MCF 10A (cell line): ENCODE results near the gene ADGRD1. TPM values are rescaled to one million over a fixed set of nuclear protein-coding genes. Genes with fewer than 3 reads are reported as not detected.
A peak's percentile ranks its signal among the peaks of the same experiment; 100 is the strongest.

Experiments
- BruUV-seq: library from RNA; stranded (reverse); fragments of 400-500 nt; replicated peaks from 2 replicates; lab custom pipeline; 2021; lab: Mats Ljungman, UMichigan
- CTCF ChIA-PET: fragments of 300-600 bp; sonication (Branson Sonifier 250); formaldehyde crosslinking; extraction: SDS; loops from one replicate; lab custom pipeline; 2021; ENCODE audit warnings: antibody characterized with exemption, inconsistent platforms; lab: Yijun Ruan, JAX
- POLR2A ChIA-PET: fragments of 300-600, 350-650 bp; sonication (Branson Sonifier 250); formaldehyde crosslinking; extraction: SDS; loops from one replicate; lab custom pipeline; 2020; ENCODE audit warnings: antibody characterized with exemption, inconsistent platforms; lab: Yijun Ruan, JAX
- DNase-seq: peaks from one replicate; pipeline ENCODE4 v3.0.0-alpha.2; 2018; ENCODE audit not compliant: unreplicated experiment
- H3K27ac Mint-ChIP-seq: one replicate; pipeline ENCODE4 v1.8.0; 2022; ENCODE audit warnings: mild to moderate bottlenecking, low read depth, mixed read lengths; ENCODE audit not compliant: unreplicated experiment
- H3K27me3 Mint-ChIP-seq: one replicate; pipeline ENCODE4 v1.8.0; 2022; ENCODE audit warnings: mixed read lengths; ENCODE audit not compliant: insufficient read depth, unreplicated experiment
- H3K36me3 Mint-ChIP-seq: one replicate; pipeline ENCODE4 v1.8.0; 2022; ENCODE audit warnings: mild to moderate bottlenecking, moderate library complexity, mixed read lengths; ENCODE audit not compliant: insufficient read depth, unreplicated experiment
- H3K4me1 Mint-ChIP-seq: one replicate; pipeline ENCODE4 v1.8.0; 2022; ENCODE audit warnings: mixed read lengths; ENCODE audit not compliant: insufficient read depth, unreplicated experiment
- H3K4me3 Mint-ChIP-seq: one replicate; pipeline ENCODE4 v1.8.0; 2022; ENCODE audit warnings: mild to moderate bottlenecking, moderate library complexity, mixed read lengths; ENCODE audit not compliant: unreplicated experiment
- H3K9me3 Mint-ChIP-seq: one replicate; pipeline ENCODE4 v1.8.0; 2022; ENCODE audit warnings: mixed read lengths; ENCODE audit not compliant: unreplicated experiment
- CTCF ChIP-seq: fragments of 200-600 bp; IDR thresholded peaks from one replicate; pipeline ENCODE4 v1.8.0; 2022; ENCODE audit warnings: antibody characterized with exemption, mild to moderate bottlenecking; ENCODE audit not compliant: unreplicated experiment
- intact Hi-C: fragments of 100-400 bp; cut with micrococcal nuclease; formaldehyde crosslinking; loops from 2 replicates; pipeline ENCODE4 v1.14.1; 2022
- total RNA-seq: library from RNA; stranded (reverse); gene quantifications from 2 replicates; pipeline ENCODE4 v1.2.3, GENCODE V29; 2022

The ADGRD1 gene
- total RNA-seq, 1 experiment from 2014 or later: 0.68 TPM

DNA sequence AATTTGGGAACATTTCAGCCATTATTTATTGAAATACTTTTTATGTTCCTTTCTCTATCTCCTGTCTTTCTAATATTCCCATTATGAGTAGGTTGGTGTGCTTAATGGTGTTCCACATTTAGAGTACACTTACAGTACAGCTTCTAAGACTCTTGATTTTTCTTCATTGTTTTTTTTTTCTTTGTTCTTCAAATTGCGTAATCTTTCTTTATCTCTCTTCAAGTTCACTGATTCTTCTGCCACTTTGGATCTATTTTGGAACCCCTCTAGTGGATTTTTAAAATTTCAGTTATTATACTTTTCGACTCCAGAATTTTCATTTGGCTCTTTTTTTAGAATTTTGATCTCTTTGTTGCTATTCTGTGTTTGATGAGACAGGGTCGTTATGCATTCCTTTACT is 157.7 kb downstream of the ADGRD1 start:
- BruUV-seq: no TSS peak
- no peaks in the 10 kb centered on the region for H3K36me3 Mint-ChIP-seq
- TF ChIP-seq CTCF: no peak
- H3K4me3 Mint-ChIP-seq: no peak overlapping the region
- POLR2A ChIA-PET: interaction anchor here (1.7 kb wide), 2 partner anchors 28 to 56 kb away, joined by 4 to 8 read pairs; no protein-coding TSS in a partner anchor
- no peaks in the 10 kb centered on the region for H3K9me3 Mint-ChIP-seq
- H3K4me1 Mint-ChIP-seq: peaks cover 18% of the 10 kb centered on the region
- intact Hi-C loops: no loop called here
- CTCF ChIA-PET: interaction anchor here (0.6 to 2.2 kb wide), 4 partner anchors 9 to 673 kb away, joined by 3 to 16 read pairs (median 3); no protein-coding TSS in a partner anchor
- H3K27ac Mint-ChIP-seq: peak overlapping the region; percentile 85
- H3K27me3 Mint-ChIP-seq: no peaks in the 10 kb centered on the region
- DNase-seq: no peak

DNA sequence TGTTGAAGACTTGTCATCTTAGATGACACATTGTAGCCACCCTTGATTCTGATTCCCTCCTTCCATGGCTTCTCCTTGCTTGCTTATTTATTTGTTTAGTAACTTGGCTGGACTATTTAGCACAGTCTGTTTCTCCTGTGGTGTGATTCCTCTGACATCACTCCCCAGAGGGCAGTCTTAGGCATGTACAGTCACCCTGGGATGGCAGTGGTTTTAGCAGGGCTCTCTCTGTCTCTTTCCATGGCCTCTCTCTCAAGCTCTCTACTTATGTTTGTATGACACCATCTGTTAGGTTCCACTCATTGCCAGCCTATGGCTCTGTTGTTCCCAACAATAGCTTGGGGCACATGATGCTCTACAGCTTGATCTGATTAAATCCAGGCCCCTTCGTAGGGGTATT is 158.3 kb downstream of the ADGRD1 start:
- no peaks in the 10 kb centered on the region for H3K9me3 Mint-ChIP-seq
- no peaks in the 10 kb centered on the region for H3K27me3 Mint-ChIP-seq
- H3K4me1 Mint-ChIP-seq: peaks cover 18% of the 10 kb centered on the region
- H3K36me3 Mint-ChIP-seq: no peaks in the 10 kb centered on the region
- peak; percentile 59 for DNase-seq
- peak overlapping the region; percentile 28 for H3K4me3 Mint-ChIP-seq
- CTCF ChIA-PET: interaction anchor here (0.6 to 7.9 kb wide), 9 partner anchors 7 to 360 kb away, joined by 3 to 84 read pairs (median 5); no protein-coding TSS in a partner anchor
- no peak for TF ChIP-seq CTCF
- no TSS peak for BruUV-seq
- intact Hi-C loops: no loop called here
- peak overlapping the region; percentile 85 for H3K27ac Mint-ChIP-seq
- POLR2A ChIA-PET: interaction anchor here (1.4 to 1.7 kb wide), 4 partner anchors 21 to 314 kb away, joined by 4 to 8 read pairs (median 6); no protein-coding TSS in a partner anchor

DNA sequence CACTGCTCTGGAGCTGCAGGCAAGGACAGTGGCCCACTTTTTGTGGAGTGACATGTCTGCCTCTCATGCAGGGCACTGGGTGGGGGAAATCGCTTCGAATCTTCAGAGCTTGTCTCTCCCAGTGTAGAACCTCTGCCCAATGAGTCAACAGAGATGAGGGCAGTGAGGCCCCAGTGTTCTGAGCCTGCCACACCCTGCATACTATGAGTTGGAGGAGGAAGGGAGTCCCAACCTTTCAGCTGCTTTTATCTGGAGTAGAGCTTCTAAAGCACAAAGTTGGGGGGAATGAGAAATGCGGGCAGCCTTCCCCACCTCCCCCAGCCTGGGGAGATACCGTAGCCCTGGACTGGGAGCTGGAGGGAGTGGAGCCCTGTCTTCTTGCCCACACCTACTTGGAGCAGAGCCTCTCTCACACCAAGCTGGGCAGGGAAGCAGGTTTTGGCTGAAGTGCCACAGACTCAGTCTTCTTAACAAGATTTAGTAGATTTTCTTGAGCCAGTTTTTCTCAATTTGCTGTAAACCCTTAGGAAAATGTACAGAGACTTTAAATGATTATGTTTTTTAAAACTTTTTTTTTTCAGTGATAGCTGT is 159.1 kb downstream of the ADGRD1 start:
- peaks cover 18% of the 10 kb centered on the region for H3K4me1 Mint-ChIP-seq
- no peaks in the 10 kb centered on the region for H3K36me3 Mint-ChIP-seq
- H3K27ac Mint-ChIP-seq: peak overlapping the region; percentile 85
- H3K27me3 Mint-ChIP-seq: no peaks in the 10 kb centered on the region
- H3K4me3 Mint-ChIP-seq: peak overlapping the region; percentile 43
- intact Hi-C loops: no loop called here
- peak; percentile 56 for DNase-seq
- ChIA-PET POLR2A (interaction anchor here (0.6 to 1.7 kb wide), 6 partner anchors 21 to 341 kb away, joined by 3 to 8 read pairs (median 4); no protein-coding TSS in a partner anchor), CTCF (interaction anchor here (0.6 to 7.9 kb wide), 11 partner anchors 8 to 362 kb away, joined by 3 to 84 read pairs (median 4); no protein-coding TSS in a partner anchor)
- TF ChIP-seq CTCF: no peak
- BruUV-seq: no TSS peak
- H3K9me3 Mint-ChIP-seq: no peaks in the 10 kb centered on the region

GRCh38 chr12:131113568-131114270 is 160.0 kb downstream of the ADGRD1 start:
- Mint-ChIP-seq H3K4me1 (peaks cover 18% of the 10 kb centered on the region), H3K27ac (no peak overlapping the region), H3K27me3 (no peaks in the 10 kb centered on the region), H3K9me3 (no peaks in the 10 kb centered on the region), H3K36me3 (no peaks in the 10 kb centered on the region), H3K4me3 (no peak overlapping the region)
- TF ChIP-seq CTCF: no peak
- CTCF ChIA-PET: interaction anchor here (1.4 to 7.9 kb wide), 3 partner anchors 9 to 19 kb away, joined by 5 to 84 read pairs (median 55); no protein-coding TSS in a partner anchor
- POLR2A ChIA-PET: interaction anchor here (1.5 kb wide), 1 partner anchor 312 kb away, joined by 4 read pairs; no protein-coding TSS in a partner anchor
- no peak for DNase-seq
- BruUV-seq: no TSS peak
- intact Hi-C loops: no loop called here
